Uterus (tissue), 4 donors: ENCODE data around the gene TNFRSF6B. TPM values are rescaled to one million over a fixed set of nuclear protein-coding genes. Genes with fewer than 3 reads are reported as not detected.
"Not testable (repeated sequence)": the region's sequence is repeated elsewhere in the genome, so short reads cannot be mapped to it uniquely, and the experiment has no call there.

Source experiments
- DNase-seq, 2 donors: peaks; one replicate each; pipeline ENCODE4 v3.0.0-alpha.2; 2019 to 2020
- H3K27ac ChIP-seq, 2 donors: fragments of 200-600 bp; sonication (generic); 1 replicate in 1 of 2; 2 replicates in 1 of 2; pipeline ENCODE4 v1.5.1; 2016 to 2018
- H3K27me3 ChIP-seq, 2 donors: fragments of 200-600 bp; sonication (generic); one replicate each; pipeline ENCODE4 v1.5.1; 2018 to 2019; ENCODE audit warnings: control low read depth in 1 of 2
- H3K36me3 ChIP-seq, 2 donors: fragments of 200-600 bp; sonication (generic); one replicate each; pipeline ENCODE4 v1.5.1; 2019; ENCODE audit warnings: control low read depth in 1 of 2
- H3K4me1 ChIP-seq, 2 donors: fragments of 200-600 bp; sonication (generic); one replicate each; pipeline ENCODE4 v1.5.1; 2018 to 2019; ENCODE audit warnings: control low read depth in 1 of 2
- H3K4me3 ChIP-seq, 2 donors: fragments of 200-600 bp; sonication (generic); 1 replicate in 1 of 2; 2 replicates in 1 of 2; pipeline ENCODE4 v1.5.1; 2018 to 2019; ENCODE audit warnings: mild to moderate bottlenecking in 1 of 2
- H3K9me3 ChIP-seq, 2 donors: fragments of 200-600 bp; sonication (generic); one replicate each; pipeline ENCODE4 v1.5.1; 2019; ENCODE audit warnings: control low read depth in 1 of 2
- CTCF ChIP-seq, 4 experiments: fragments of 200-600 bp in 2 of 4; fragments of 450-650 bp in 2 of 4; sonication (generic) in 2 of 4; IDR thresholded peaks; one replicate each; pipeline ENCODE4 v1.5.1; 2016 to 2019; ENCODE audit warnings: antibody characterized with exemption in 4 of 4, mild to moderate bottlenecking in 2 of 4, moderate library complexity in 1 of 4
- POLR2A ChIP-seq, 2 donors: fragments of 450-650 bp; IDR thresholded peaks; one replicate each; pipeline ENCODE4 v1.6.1; 2016; ENCODE audit warnings: antibody characterized with exemption in 2 of 2, mild to moderate bottlenecking in 1 of 2, moderate library complexity in 1 of 2
- intact Hi-C: fragments of 100-400 bp; cut with DNase I; formaldehyde crosslinking; loops from one replicate; pipeline ENCODE4 v1.15.1; 2023; ENCODE audit warnings: low total_unique reads
- total RNA-seq, 4 donors: library from RNA; depleted of rRNA in 3 of 4; stranded (reverse); fragments of >200 nt in 3 of 4; gene quantifications; one replicate each; pipeline versions ENCODE4 v1.1.0 to v1.2.4, GENCODE V29; 2014 to 2023
- donor health status: DM: yes; HTN: yes; CAD: no.

The TNFRSF6B gene
- total RNA-seq: 1 to 10 TPM in 1 of 4 donors, under 1 TPM in 1, not detected in 2; 0.83 to 4.1 TPM

GRCh38 chr20:63696628-63697356 is at the start of gene TNFRSF6B:
TSS of gene TNFRSF6B (plus strand) at chr20:63696652. CDS start at chr20:63696768, 116 bp downstream.
- peak in 1 of 2 donors; percentile 22 for DNase-seq
- Histone ChIP-seq H3K27me3 (no peaks in the 10 kb centered on the region), H3K36me3 (no peaks in the 10 kb centered on the region), H3K4me3 (no peak within 1 kb of the TSS), H3K4me1 (peaks cover 0 to 8% of the 10 kb centered on the region in 2 donors), H3K27ac (no peak within 1 kb of the TSS), H3K9me3 (no peaks in the 10 kb centered on the region)
- intact Hi-C loops: no loop called here
- no peak for TF ChIP-seq POLR2A (IDR thresholded peaks at IDR 0.05)
- no peak for TF ChIP-seq CTCF (IDR thresholded peaks at IDR 0.05)

GRCh38 chr20:63648190-63648589 is 48.3 kb upstream of the TNFRSF6B start:
- H3K27ac ChIP-seq: no peak overlapping the region
- H3K9me3 ChIP-seq: no peaks in the 10 kb centered on the region
- no peaks in the 10 kb centered on the region for H3K36me3 ChIP-seq
- intact Hi-C loops: no loop called here
- no peak for DNase-seq
- H3K4me3 ChIP-seq: no peak overlapping the region
- TF ChIP-seq POLR2A (IDR thresholded peaks at IDR 0.05): no peak
- TF ChIP-seq CTCF (IDR thresholded peaks at IDR 0.05): no peak
- H3K4me1 ChIP-seq: peaks cover 0 to 9% of the 10 kb centered on the region in 2 donors
- no peaks in the 10 kb centered on the region for H3K27me3 ChIP-seq

GRCh38 chr20:63648895-63649589 is 47.4 kb upstream of the TNFRSF6B start:
- DNase-seq: no peak
- no peak overlapping the region for H3K27ac ChIP-seq
- TF ChIP-seq CTCF (IDR thresholded peaks at IDR 0.05): no peak
- TF ChIP-seq POLR2A (IDR thresholded peaks at IDR 0.05): no peak
- H3K9me3 ChIP-seq: no peaks in the 10 kb centered on the region
- no peak overlapping the region for H3K4me3 ChIP-seq
- peaks cover 0 to 9% of the 10 kb centered on the region in 2 donors for H3K4me1 ChIP-seq
- no peaks in the 10 kb centered on the region for H3K36me3 ChIP-seq
- no peaks in the 10 kb centered on the region for H3K27me3 ChIP-seq
- intact Hi-C loops: no loop called here

GRCh38 chr20:63650486-63650885 is 46.0 kb upstream of the TNFRSF6B start:
- H3K36me3 ChIP-seq, H3K4me3 ChIP-seq, DNase-seq, H3K27ac ChIP-seq, H3K9me3 ChIP-seq, intact Hi-C loops, H3K27me3 ChIP-seq, H3K4me1 ChIP-seq: not testable (repeated sequence)

- no peak for DNase-seq
- Histone ChIP-seq H3K36me3 (no peaks in the 10 kb centered on the region), H3K4me3 (peak overlapping the region; percentile 38 to 59), H3K27me3 (no peaks in the 10 kb centered on the region), H3K4me1 (peaks cover 0 to 9% of the 10 kb centered on the region in 2 donors), H3K27ac (no peak overlapping the region), H3K9me3 (no peaks in the 10 kb centered on the region)
- intact Hi-C loops: no loop called here
- TF ChIP-seq CTCF (IDR thresholded peaks at IDR 0.05) (no peak), POLR2A (IDR thresholded peaks at IDR 0.05) (no peak)
Observed at GRCh38 chr20:63651942-63652191, 44.6 kb upstream of the TNFRSF6B start.
